22Rv1 (cell line): ENCODE measurements around the gene COL4A2.

Experiments
- H3K27ac ChIP-seq: fragments of 450-650 bp; 2 replicates; pipeline ENCODE4 v1.5.1; 2017
- CTCF ChIP-seq: fragments of 450-650 bp; IDR thresholded peaks from 2 replicates; pipeline ENCODE4 v1.5.1; 2017; ENCODE audit warnings: mild to moderate bottlenecking
- ZFX ChIP-seq: fragments of 450-650 bp; IDR thresholded peaks from 2 replicates; pipeline ENCODE4 v1.6.1; 2017; ENCODE audit warnings: antibody characterized with exemption, borderline replicate concordance

COL4A2 gene

GRCh38 chr13:110503037-110503901 lies 196.2 kb downstream of the COL4A2 start:
- TF ChIP-seq CTCF (no peak), ZFX (no peak)
- no peak overlapping the region for H3K27ac ChIP-seq

- no peak overlapping the region for H3K27ac ChIP-seq
- TF ChIP-seq ZFX: no peak
- no peak for TF ChIP-seq CTCF
Measured at GRCh38 chr13:110503979-110504499, 197.0 kb downstream of the COL4A2 start.

DNA sequence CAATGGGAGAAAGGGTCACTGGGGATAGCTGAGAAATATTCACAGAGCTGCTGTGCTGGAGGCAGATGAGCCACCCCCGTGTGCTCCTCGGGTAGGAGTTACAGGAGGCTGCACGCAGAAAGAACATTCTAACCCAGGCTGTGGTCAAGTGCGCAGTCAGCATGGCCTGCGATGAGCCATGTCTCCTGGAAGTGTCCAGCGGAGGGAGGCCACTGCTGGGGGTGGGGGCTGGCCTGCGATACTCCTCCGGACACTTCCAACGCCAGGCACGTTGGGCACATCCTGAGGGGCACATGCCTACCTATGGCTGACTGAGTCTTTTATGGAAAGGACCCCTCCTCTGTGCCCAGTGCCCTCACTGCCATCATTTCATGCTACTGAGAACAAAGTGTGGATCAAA lies 198.5 kb downstream of the COL4A2 start:
- no peak overlapping the region for H3K27ac ChIP-seq
- TF ChIP-seq CTCF (no peak), ZFX (no peak)

- H3K27ac ChIP-seq: peak overlapping the region; percentile 96
- no peak for TF ChIP-seq CTCF
- no peak for TF ChIP-seq ZFX
Measured at GRCh38 chr13:110506396-110506795, 199.3 kb downstream of the COL4A2 start.

GRCh38 chr13:110506859-110507566 lies 199.9 kb downstream of the COL4A2 start:
- H3K27ac ChIP-seq: peak overlapping the region; percentile 96

GRCh38 chr13:110507678-110508381 lies 200.7 kb downstream of the COL4A2 start:
- TF ChIP-seq CTCF: peak; percentile 64
- no peak for TF ChIP-seq ZFX
- H3K27ac ChIP-seq: peak overlapping the region; percentile 96

More at GRCh38 chr13:110506859-110507566, 199.9 kb downstream of the COL4A2 start:
- TF ChIP-seq ZFX (no peak), CTCF (no peak)
